Measurements from ENCODE around the gene IL3RA. TPM values are rescaled to one million over a fixed set of nuclear protein-coding genes. Genes with fewer than 3 reads are reported as not detected.
"Not testable (repeated sequence)": the region's sequence is repeated elsewhere in the genome, so short reads cannot be mapped to it uniquely, and the experiment has no call there.

Gene IL3RA
- total RNA-seq, 1 experiment from 2014 or later: not detected

GRCh38 chrX:1393871-1394615 is 57.5 kb downstream of the IL3RA start:
- H3K4me1 ChIP-seq (replicated peaks): peaks cover 12% of the 10 kb centered on the region
- peaks cover 37% of the 10 kb centered on the region for H3K36me3 ChIP-seq
- H3K27me3 ChIP-seq (replicated peaks): no peaks in the 10 kb centered on the region
- no peak overlapping the region for H3K4me3 ChIP-seq
- H3K9me3 ChIP-seq (replicated peaks): no peaks in the 10 kb centered on the region
- H3K27ac ChIP-seq: no peak overlapping the region
- no peak for DNase-seq (ENCODE audit: low read depth in 1 of 2, low spot score in 2 of 2)

GRCh38 chrX:1394731-1395501 is 58.3 kb downstream of the IL3RA start:
- peaks cover 12% of the 10 kb centered on the region for H3K4me1 ChIP-seq (replicated peaks)
- H3K27me3 ChIP-seq (replicated peaks): no peaks in the 10 kb centered on the region
- no peak overlapping the region for H3K27ac ChIP-seq
- H3K36me3 ChIP-seq: peaks cover 31% of the 10 kb centered on the region
- no peaks in the 10 kb centered on the region for H3K9me3 ChIP-seq (replicated peaks)
- H3K4me3 ChIP-seq: no peak overlapping the region
- DNase-seq (ENCODE audit: low read depth in 1 of 2, low spot score in 2 of 2): no peak

- no peak overlapping the region for H3K27ac ChIP-seq
- no peaks in the 10 kb centered on the region for H3K27me3 ChIP-seq (replicated peaks)
- DNase-seq (ENCODE audit: low read depth in 1 of 2, low spot score in 2 of 2): no peak
- H3K36me3 ChIP-seq: peaks cover 32% of the 10 kb centered on the region
- peaks cover 12% of the 10 kb centered on the region for H3K4me1 ChIP-seq (replicated peaks)
- H3K9me3 ChIP-seq (replicated peaks): no peaks in the 10 kb centered on the region
- no peak overlapping the region for H3K4me3 ChIP-seq
Measured at GRCh38 chrX:1395646-1396216, 59.1 kb downstream of the IL3RA start.

DNA sequence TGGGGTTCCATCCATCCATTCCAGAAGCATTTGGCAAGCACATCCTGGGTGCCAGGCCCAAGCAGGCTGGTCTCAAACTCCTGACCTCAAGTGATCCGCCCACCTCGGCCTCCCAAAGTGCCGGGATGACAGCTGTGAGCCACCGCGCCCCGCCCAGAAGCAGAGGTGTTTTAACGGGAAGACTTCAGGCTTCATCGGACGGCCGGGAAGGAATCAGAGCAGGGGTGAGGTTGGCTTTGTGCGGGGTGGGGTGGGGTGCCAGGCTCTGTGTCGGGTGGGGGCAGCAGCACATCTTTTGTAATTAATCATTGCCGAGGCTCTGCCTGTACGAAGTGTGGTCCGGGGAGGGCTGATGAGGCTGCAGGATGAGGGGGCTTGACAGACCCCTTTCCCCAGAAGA is 60.4 kb downstream of the IL3RA start:
- peaks cover 7% of the 10 kb centered on the region for H3K4me1 ChIP-seq (replicated peaks)
- no peak overlapping the region for H3K4me3 ChIP-seq
- no peak overlapping the region for H3K27ac ChIP-seq
- no peaks in the 10 kb centered on the region for H3K27me3 ChIP-seq (replicated peaks)
- H3K9me3 ChIP-seq (replicated peaks): no peaks in the 10 kb centered on the region
- H3K36me3 ChIP-seq: peaks cover 28% of the 10 kb centered on the region
- no peak for DNase-seq (ENCODE audit: low read depth in 1 of 2, low spot score in 2 of 2)

DNA sequence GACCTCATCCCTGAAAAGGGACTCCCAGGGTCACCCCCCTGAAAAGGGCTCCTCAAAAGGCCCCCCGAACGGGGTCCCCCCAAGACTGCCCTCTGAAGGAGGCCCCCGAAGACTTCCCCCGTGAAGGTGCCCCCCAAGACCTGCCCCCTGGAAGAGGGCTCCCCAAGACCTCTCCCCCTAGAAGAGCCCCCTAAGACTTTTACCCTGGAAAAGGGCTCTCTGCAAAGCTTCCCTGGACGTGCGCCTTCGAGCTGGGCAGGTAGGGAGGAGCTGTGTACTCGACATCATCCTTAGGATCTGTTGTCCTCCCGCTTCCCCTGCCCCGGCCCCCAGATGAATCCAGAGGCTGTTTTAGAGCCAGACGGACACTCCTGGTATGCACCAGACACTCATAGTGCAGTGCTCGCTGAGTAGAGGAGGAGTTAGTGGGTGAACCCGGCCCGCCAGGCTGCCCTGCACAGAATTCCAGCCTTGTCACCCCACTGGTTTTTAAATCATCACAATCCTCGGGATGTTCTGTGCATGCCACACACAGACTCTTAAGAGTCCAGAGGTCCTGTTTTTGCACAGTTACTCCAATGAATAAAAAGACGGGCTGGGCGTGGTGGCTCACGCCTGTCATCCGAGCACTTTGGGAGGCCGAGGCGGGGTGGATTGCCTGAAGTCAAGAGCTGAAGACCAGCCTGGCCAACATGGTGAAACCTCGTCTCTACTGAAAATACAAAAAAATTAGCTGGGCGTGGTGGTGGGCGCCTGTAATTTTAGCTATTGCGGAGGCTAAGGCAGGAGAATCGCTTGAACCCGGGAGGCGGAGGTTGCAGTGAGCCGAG is 61.1 kb downstream of the IL3RA start:
- DNase-seq (ENCODE audit: low read depth in 1 of 2, low spot score in 2 of 2): no peak
- no peak overlapping the region for H3K27ac ChIP-seq
- H3K9me3 ChIP-seq (replicated peaks): no peaks in the 10 kb centered on the region
- H3K4me1 ChIP-seq (replicated peaks): peaks cover 7% of the 10 kb centered on the region
- H3K36me3 ChIP-seq: peaks cover 28% of the 10 kb centered on the region
- no peaks in the 10 kb centered on the region for H3K27me3 ChIP-seq (replicated peaks)
- no peak overlapping the region for H3K4me3 ChIP-seq

DNA sequence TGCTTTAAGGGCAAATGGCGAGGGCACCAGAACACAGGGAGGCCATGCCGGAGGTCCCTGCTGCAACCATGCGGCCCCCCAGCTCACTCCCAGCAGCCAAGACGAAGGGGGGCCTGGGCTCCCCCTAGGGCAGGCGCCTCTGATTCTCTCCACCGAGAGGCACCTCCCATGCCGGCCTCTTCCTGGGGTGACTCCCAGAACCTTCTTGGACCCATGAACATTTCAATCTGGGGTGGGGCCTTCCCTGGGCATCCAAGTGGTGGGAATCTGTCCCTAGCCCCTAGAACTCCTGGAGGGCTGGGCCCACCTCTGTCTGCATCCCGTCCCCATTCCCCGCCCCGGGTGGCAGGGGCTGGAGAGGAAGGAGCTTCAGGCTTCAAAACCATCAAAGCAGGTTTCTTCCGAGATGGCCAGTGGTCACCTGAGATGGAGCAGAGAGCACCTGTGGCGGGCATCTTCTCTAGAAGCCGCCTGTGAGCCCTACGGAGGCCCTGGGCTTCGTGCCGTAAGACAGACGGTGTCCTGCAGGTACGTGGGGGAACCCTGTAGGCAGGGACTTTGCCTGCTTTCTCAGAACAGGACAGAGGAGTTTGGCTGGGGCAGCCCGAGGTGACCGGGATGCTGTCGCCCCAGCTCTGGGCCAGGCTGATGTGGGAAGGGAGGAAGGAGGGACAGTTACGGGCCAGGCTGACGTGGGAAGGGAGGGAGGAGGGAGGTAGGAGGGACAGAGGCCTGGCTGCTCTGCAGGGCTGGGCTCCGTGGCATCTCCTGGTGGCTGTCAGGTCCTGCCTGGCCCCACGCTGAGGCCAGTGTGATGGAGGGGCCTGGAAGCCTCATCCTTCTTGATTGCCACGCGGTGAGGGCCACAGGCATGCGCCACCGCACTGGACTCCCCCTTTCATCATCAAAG is 62.1 kb downstream of the IL3RA start:
- Histone ChIP-seq H3K27ac (no peak overlapping the region), H3K9me3 (replicated peaks) (no peaks in the 10 kb centered on the region), H3K4me3 (no peak overlapping the region), H3K4me1 (replicated peaks) (no peaks in the 10 kb centered on the region; the same call in 1 of the 2 replicates), H3K36me3 (peaks cover 36% of the 10 kb centered on the region), H3K27me3 (replicated peaks) (no peaks in the 10 kb centered on the region)
- no peak for DNase-seq (ENCODE audit: low read depth in 1 of 2, low spot score in 2 of 2)

DNA sequence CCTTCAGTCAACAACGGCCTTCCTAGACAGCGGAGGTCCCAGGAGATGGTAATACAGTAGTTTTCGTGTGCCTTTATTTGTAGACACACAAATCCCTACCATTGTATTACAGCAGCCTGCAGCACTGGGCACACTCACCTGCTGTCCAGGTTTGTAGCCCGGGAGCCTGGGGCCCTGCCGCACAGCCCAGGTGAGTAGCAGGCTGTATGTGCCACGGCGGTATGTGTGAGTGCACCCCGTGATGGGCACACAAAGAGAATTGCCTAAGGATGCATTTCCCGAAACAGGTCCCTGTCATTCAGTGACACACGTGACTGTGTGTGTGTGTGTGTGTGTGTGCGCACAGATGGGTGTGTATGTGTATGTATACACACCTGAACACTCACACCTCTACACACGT is 63.5 kb downstream of the IL3RA start:
- DNase-seq (ENCODE audit: low read depth in 1 of 2, low spot score in 2 of 2): no peak
- H3K36me3 ChIP-seq: peaks cover 35% of the 10 kb centered on the region
- no peak overlapping the region for H3K27ac ChIP-seq
- H3K4me1 ChIP-seq (replicated peaks): no peaks in the 10 kb centered on the region
- no peaks in the 10 kb centered on the region for H3K9me3 ChIP-seq (replicated peaks)
- H3K4me3 ChIP-seq: no peak overlapping the region
- H3K27me3 ChIP-seq (replicated peaks): no peaks in the 10 kb centered on the region

DNA sequence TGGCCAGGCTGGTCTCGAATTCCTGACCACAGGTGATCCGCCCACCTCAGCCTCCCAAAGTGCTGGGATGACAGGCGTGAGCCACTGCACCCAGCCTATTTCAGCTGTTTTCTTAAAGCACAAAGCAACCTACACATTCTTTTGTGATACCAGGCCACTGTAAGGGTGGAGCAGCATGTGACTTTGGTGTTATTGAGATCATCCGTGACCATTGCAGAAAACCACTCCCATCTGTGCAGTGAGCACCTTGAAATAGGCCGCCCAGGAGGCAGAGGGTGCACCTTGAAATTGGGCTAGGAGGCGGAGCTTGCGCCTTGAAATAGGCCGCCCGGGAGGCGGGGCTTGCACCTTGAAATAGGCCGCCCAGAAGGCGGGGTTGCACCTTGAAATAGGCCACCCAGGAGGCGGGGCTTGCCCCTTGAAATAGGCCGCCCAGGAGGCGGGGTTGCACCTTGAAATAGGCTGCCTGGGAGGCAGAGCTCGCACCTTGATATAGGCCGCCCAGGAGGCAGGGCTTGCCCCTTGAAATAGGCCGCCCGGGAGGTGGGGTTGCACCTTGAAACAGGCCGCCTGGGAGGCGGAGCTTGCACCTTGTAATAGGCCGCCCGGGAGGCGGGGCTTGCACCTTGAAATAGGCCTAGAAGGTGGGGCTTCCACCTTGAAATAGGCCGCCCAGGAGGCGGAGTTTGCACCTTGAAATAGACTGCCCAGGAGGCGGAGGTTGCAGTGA is 64.3 kb downstream of the IL3RA start:
- H3K9me3 ChIP-seq (replicated peaks): no peaks in the 10 kb centered on the region
- H3K4me1 ChIP-seq (replicated peaks): no peaks in the 10 kb centered on the region
- peaks cover 32% of the 10 kb centered on the region for H3K36me3 ChIP-seq
- no peaks in the 10 kb centered on the region for H3K27me3 ChIP-seq (replicated peaks)
- no peak overlapping the region for H3K4me3 ChIP-seq
- no peak overlapping the region for H3K27ac ChIP-seq
- no peak for DNase-seq (ENCODE audit: low read depth in 1 of 2, low spot score in 2 of 2)

GRCh38 chrX:1401611-1402430 is 65.2 kb downstream of the IL3RA start:
- no peaks in the 10 kb centered on the region for H3K27me3 ChIP-seq (replicated peaks)
- peaks cover 30% of the 10 kb centered on the region for H3K36me3 ChIP-seq
- no peak for DNase-seq (ENCODE audit: low read depth in 1 of 2, low spot score in 2 of 2)
- no peaks in the 10 kb centered on the region for H3K4me1 ChIP-seq (replicated peaks)
- H3K9me3 ChIP-seq (replicated peaks): no peaks in the 10 kb centered on the region
- H3K4me3 ChIP-seq: no peak overlapping the region
- no peak overlapping the region for H3K27ac ChIP-seq

DNA sequence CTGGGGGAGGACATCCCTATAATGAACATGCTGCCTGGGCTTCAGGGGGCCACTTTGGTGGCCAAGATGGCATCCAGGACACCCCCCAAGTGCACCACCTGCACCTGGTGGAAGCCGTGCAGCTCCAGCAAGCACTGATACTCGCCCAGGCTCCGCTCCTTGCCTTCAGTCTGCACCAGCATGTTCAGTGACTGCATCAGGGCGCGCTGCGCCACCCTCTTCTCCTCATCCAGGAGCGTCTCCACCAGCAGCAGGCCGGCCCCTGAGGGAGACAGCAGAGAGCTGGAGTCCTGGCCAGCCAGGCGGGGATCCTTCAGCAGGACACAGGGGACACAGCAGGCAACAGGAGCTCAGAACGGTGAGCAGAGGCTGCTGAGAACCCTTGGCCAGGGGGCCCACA is 66.6 kb downstream of the IL3RA start:
- Histone ChIP-seq H3K4me3 (no peak overlapping the region), H3K4me1 (replicated peaks) (no peaks in the 10 kb centered on the region), H3K9me3 (replicated peaks) (no peaks in the 10 kb centered on the region), H3K27ac (no peak overlapping the region), H3K36me3 (peaks cover 29% of the 10 kb centered on the region), H3K27me3 (replicated peaks) (no peaks in the 10 kb centered on the region)
- no peak for DNase-seq (ENCODE audit: low read depth in 1 of 2, low spot score in 2 of 2)

DNA sequence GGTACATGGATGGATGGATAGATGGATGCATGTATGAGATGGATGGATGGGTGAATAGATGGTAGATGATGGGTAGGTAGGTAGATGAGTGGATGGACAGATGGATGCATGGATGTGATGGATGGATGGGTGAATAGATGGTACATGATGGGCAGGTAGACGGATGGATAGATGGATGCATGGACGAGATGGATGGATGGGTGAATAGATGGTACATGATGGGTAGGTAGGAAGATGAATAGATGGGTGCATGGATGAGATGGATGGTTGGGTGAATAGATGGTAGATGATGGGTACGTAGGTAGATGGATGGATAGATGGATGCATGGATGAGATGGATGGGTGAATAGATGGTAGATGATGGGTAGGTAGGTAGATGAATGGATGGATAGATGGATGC is 67.3 kb downstream of the IL3RA start:
- H3K27ac ChIP-seq; H3K4me3 ChIP-seq; H3K9me3 ChIP-seq (replicated peaks); H3K27me3 ChIP-seq (replicated peaks); H3K4me1 ChIP-seq (replicated peaks); DNase-seq (ENCODE audit: low read depth in 1 of 2, low spot score in 2 of 2): not testable (repeated sequence)
- H3K36me3 ChIP-seq: peaks cover 26% of the 10 kb centered on the region

GRCh38 chrX:1405769-1406168 is 69.2 kb downstream of the IL3RA start:
- DNase-seq (ENCODE audit: low read depth in 1 of 2, low spot score in 2 of 2): not testable (repeated sequence)
- H3K36me3 ChIP-seq: peaks cover 15% of the 10 kb centered on the region

More at GRCh38 chrX:1405769-1406168, 69.2 kb downstream of the IL3RA start:
- H3K9me3 ChIP-seq (replicated peaks); H3K4me1 ChIP-seq (replicated peaks); H3K4me3 ChIP-seq; H3K27me3 ChIP-seq (replicated peaks); H3K27ac ChIP-seq: not testable (repeated sequence)

All from SJSA1 (cell line).